Measurements from ENCODE around the gene ZFPM1.
A peak's percentile ranks its signal among the peaks of the same experiment; 100 is the strongest.

The ZFPM1 gene

DNA sequence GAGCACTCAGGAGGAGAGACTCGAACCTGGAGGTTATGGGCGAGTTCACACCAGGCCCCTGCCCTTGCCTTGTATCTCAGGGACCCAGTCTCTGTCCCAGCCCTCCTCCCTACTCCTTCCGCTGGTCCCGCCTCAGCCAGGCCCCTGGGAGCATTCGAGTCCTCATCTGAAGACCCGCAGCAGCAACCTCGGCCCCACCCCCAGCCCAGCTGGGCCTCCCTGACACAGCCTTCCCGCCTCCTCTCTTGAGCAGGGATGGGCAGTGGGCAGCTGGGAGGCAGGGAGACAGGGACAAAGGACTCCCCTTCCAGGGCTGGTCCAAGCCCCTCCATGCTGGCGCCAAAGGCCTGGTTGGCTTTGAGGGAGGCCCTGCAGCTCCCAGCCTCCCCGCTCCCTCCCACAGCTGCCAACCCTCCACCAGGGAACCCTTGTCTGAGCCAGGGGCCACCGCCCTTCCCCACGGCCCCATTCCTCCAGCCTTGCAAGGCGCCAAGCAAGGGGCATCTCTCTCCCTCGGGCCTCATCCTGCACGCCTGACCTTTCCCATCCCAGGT lies 101.7 kb downstream of the ZFPM1 start:
- Mint-ChIP-seq H3K4me3 (no peak overlapping the region), H3K27ac (no peak overlapping the region), H3K4me1 (peaks cover 16% of the 10 kb centered on the region), H3K9me3 (peaks cover 3% of the 10 kb centered on the region), H3K36me3 (no peaks in the 10 kb centered on the region)
- no peak for ATAC-seq
- DNase-seq (ENCODE audit: low spot score in 2 of 2) = no peak

DNA sequence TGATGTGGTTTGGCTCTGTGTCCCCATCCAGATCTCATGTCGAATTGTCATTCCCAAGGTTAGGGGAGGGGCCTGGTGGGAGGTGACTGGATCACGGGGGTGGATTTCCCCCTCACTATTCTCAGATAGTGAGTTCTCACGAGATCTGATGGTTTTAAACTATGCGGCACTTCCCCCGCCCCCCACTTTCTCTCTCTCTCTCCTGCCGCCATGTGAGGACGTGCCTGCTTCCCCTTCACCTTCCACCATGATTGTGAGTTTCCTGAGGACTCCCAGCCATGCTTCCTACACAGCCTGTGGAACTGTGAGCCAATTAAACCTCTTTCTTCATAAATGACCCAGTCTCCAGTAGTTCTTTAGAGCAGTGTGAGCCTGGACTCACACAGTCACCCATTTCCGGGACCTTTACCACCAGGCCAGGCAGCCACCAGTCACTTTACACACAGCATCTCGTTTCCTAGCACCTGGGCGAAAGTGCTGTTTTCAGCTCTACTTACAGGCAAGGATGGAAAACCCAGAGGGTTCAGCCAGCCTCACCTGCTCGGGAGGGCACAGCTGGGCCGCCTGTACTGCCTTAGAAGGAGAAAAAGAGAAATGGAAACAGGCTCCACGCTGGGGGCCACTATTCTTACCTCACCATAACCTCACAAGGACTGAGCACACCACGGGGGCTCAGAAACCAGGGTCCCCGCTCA lies 103.4 kb downstream of the ZFPM1 start:
- H3K4me3 Mint-ChIP-seq = no peak overlapping the region
- H3K4me1 Mint-ChIP-seq = peaks cover 7% of the 10 kb centered on the region
- H3K9me3 Mint-ChIP-seq = peaks cover 3% of the 10 kb centered on the region
- H3K36me3 Mint-ChIP-seq = no peaks in the 10 kb centered on the region
- ATAC-seq (no peak), DNase-seq (ENCODE audit: low spot score in 2 of 2) (no peak)
- no peak overlapping the region for H3K27ac Mint-ChIP-seq

DNA sequence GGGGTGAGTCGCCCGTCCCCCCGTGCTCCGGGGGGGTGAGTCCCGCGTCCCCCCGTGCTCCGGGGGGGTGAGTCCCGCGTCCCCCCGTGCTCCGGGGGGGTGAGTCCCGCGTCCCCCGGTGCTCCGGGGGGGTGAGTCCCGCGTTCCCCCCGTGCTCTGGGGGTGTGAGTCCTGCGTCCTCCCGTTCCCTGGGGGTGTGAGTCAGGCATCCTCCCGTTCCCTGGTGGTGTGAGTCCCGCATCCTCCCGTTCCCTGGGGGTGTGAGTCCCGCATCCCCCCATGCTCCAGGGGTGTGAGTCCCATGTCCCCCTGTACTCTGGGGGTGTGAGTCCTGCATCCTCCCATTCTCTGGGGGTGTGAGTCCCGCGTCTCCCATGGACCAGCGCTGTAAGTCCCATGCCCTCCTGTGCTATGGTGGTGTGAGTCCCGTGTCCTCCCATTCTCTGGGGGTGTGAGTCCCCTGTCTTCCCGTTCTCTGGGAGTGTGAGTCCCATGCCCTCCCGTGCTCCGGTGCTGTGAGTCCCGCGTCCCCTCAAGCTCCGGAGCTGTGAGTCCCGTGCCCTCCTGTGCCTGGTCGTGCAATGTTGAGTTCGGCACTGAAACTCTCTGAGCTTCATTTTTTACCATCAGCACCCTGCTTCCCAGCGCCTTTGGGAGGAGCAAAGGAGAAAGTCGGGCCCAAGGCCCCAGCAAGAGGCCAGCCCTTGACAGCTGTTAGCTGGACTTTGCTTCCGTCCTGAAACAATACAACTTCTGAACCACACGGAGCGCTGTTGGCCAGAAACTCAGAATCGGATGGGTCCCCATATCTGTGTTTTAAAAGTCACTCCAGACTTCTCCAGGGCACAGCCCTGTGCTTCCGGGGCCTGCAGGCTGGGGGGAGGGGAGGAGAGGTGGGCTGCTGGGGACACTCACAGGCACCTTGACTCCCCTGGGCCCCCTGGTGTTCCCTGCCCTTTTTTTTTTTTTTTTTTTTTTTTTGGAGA lies 105.7 kb downstream of the ZFPM1 start:
- DNase-seq (ENCODE audit: low spot score in 2 of 2) (no peak), ATAC-seq (peak; percentile 48)
- Mint-ChIP-seq H3K9me3 (peaks cover 3% of the 10 kb centered on the region), H3K4me1 (peaks cover 5% of the 10 kb centered on the region), H3K4me3 (no peak overlapping the region), H3K27ac (no peak overlapping the region), H3K36me3 (no peaks in the 10 kb centered on the region)

- ATAC-seq (peak; percentile 55), DNase-seq (ENCODE audit: low spot score in 2 of 2) (no peak)
- H3K36me3 Mint-ChIP-seq = no peaks in the 10 kb centered on the region
- H3K27ac Mint-ChIP-seq = no peak overlapping the region
- H3K4me1 Mint-ChIP-seq = peaks cover 8% of the 10 kb centered on the region
- H3K4me3 Mint-ChIP-seq = no peak overlapping the region
- peaks cover 3% of the 10 kb centered on the region for H3K9me3 Mint-ChIP-seq
Measured at GRCh38 chr16:88560714-88561484, 107.8 kb downstream of the ZFPM1 start.

DNA sequence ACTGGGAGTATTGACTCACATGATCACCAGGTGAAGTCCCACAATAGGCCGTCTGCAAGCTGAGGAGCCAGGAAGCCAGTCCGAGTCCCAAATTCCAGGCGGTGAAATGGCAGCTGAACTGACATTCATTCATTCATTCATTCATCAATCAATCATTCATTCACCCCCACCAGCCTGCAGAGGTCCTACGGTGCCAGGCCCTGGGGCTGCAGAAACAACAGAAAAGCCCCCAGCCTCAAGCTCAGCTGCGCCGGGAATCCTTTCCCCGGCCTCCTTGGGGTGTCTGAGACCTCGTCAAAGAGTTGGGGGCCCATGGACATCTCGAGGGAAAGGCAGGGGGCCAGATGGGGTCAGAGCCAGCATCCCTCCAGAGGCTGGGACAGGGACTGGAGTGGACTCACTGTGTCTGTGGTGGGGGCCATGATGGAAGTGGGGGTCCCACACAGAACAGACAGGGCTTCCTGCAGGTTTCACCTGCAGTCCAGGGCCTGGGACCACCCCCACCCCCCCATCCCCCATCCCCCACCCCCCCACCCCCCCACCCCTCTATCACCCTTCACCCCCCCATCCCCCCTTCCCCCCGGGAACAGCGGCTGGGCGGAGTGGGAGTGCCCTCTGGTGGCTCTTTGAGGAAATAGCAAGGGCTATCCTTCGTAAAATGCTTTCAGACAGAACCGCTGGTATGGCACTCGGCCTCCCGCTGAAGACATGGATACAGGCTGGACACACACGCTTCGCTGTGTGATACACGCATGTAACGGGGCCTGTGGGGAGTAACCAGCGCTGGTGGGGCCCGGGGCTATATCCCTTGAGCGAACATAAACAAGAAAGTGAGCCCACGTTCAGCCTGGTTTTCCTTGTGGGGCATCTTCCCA lies 108.6 kb downstream of the ZFPM1 start:
- Mint-ChIP-seq H3K36me3 (no peaks in the 10 kb centered on the region), H3K4me1 (peaks cover 16% of the 10 kb centered on the region), H3K9me3 (no peaks in the 10 kb centered on the region), H3K4me3 (no peak overlapping the region), H3K27ac (no peak overlapping the region)
- peak in 1 of 2 donors; percentile 70 for DNase-seq (ENCODE audit: low spot score in 2 of 2)
- peak; percentile 37 for ATAC-seq

DNA sequence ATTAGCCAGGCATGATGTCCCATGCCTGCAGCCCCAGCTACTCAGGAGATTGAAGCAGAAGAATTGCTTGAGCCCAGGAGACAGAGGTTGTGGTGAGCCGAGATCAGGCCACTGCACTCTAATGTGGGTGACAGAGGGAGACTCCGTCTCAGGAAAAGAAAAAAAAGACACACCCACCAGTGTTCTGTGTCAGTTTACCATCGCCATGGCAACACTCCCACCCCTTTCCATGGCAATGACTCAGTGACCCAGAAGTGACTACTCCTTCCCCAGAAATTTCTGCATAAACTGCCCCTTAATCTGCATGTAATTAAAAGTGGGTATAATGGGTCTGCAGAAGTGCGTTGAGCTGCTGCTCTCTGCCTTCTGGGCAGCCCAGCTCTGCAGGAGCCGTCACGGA lies 113.1 kb downstream of the ZFPM1 start:
- Mint-ChIP-seq H3K4me3 (no peak overlapping the region), H3K27ac (peak overlapping the region; percentile 48), H3K36me3 (peaks cover 20% of the 10 kb centered on the region), H3K4me1 (peaks cover 24% of the 10 kb centered on the region), H3K9me3 (no peaks in the 10 kb centered on the region)
- DNase-seq (ENCODE audit: low spot score in 2 of 2) = peak; percentile 35 to 63
- ATAC-seq = peak; percentile 64

GRCh38 chr16:88568710-88569613 lies 115.9 kb downstream of the ZFPM1 start:
- peak overlapping the region; percentile 86 for H3K27ac Mint-ChIP-seq
- peaks cover 35% of the 10 kb centered on the region for H3K4me1 Mint-ChIP-seq
- no peaks in the 10 kb centered on the region for H3K9me3 Mint-ChIP-seq
- ATAC-seq (no peak), DNase-seq (ENCODE audit: low spot score in 2 of 2) (peak in 1 of 2 donors; percentile 54)
- peak overlapping the region; percentile 78 for H3K4me3 Mint-ChIP-seq
- peaks cover 48% of the 10 kb centered on the region for H3K36me3 Mint-ChIP-seq

DNA sequence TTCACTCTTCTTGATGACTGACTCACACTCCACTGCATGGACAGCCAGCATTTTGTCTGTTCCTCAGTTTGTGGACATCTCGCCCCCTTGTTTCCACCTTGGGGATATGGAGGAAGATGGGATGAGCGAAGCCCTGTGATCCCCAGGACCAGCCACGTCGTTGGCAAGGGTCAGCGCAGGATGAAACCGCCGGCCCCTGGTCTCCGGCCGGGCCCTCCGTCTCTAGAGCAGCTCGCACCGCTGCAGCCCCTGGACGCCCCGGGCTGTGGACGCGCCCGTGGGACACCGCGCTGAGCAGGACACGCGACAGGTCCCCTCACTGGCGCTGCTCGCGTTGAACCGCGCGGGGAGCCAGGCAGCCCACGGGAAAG lies 116.5 kb downstream of the ZFPM1 start:
- peaks cover 35% of the 10 kb centered on the region for H3K4me1 Mint-ChIP-seq
- H3K4me3 Mint-ChIP-seq = peak overlapping the region; percentile 78
- ATAC-seq (peak; percentile 40), DNase-seq (ENCODE audit: low spot score in 2 of 2) (peak in 1 of 2 donors; percentile 54)
- peak overlapping the region; percentile 86 for H3K27ac Mint-ChIP-seq
- H3K9me3 Mint-ChIP-seq = no peaks in the 10 kb centered on the region
- peaks cover 54% of the 10 kb centered on the region for H3K36me3 Mint-ChIP-seq

GRCh38 chr16:88569985-88570690 lies 117.1 kb downstream of the ZFPM1 start, which contains the start of gene ZC3H18:
Gene ZC3H18 (plus strand): TSS chr16:88570403. CDS start chr16:88577124, 6,721 bp downstream.
- H3K36me3 Mint-ChIP-seq = peaks cover 60% of the 10 kb centered on the region
- H3K4me3 Mint-ChIP-seq = peak within 1 kb of the TSS; percentile 78
- no peaks in the 10 kb centered on the region for H3K9me3 Mint-ChIP-seq
- H3K4me1 Mint-ChIP-seq = peaks cover 35% of the 10 kb centered on the region
- ATAC-seq (peak; percentile 81), DNase-seq (ENCODE audit: low spot score in 2 of 2) (peak; percentile 96 to 98)
- H3K27ac Mint-ChIP-seq = peak within 1 kb of the TSS; percentile 86

DNA sequence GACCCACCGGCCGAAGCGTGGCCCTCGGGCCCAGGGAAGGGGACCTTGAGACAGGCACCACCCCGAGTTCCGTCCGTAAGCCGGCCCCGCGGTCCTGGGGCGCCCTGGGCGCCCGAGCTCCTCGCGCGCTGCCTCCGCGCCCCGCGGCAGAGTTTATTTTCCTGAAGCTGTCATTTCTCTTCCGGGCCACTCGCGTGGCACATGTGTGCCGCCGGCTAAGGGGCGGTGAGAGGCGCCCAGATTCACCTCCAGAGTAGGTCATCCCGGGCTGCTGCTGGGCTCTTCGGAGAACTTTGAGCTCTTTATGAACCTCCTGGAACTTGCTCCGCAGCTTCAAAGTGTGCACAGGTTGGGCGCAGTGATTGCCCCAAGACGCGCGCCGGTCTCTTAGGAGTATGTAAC lies 117.6 kb downstream of the ZFPM1 start:
- H3K4me1 Mint-ChIP-seq = peaks cover 34% of the 10 kb centered on the region
- H3K27ac Mint-ChIP-seq = peak overlapping the region; percentile 86
- peaks cover 65% of the 10 kb centered on the region for H3K36me3 Mint-ChIP-seq
- peak overlapping the region; percentile 78 for H3K4me3 Mint-ChIP-seq
- ATAC-seq (peak; percentile 54), DNase-seq (ENCODE audit: low spot score in 2 of 2) (no peak)
- no peaks in the 10 kb centered on the region for H3K9me3 Mint-ChIP-seq

GRCh38 chr16:88575251-88575650 lies 122.2 kb downstream of the ZFPM1 start:
- Mint-ChIP-seq H3K9me3 (no peaks in the 10 kb centered on the region), H3K36me3 (peaks cover 97% of the 10 kb centered on the region), H3K27ac (no peak overlapping the region), H3K4me1 (peaks cover 49% of the 10 kb centered on the region), H3K4me3 (no peak overlapping the region)
- ATAC-seq (no peak), DNase-seq (ENCODE audit: low spot score in 2 of 2) (no peak)

DNA sequence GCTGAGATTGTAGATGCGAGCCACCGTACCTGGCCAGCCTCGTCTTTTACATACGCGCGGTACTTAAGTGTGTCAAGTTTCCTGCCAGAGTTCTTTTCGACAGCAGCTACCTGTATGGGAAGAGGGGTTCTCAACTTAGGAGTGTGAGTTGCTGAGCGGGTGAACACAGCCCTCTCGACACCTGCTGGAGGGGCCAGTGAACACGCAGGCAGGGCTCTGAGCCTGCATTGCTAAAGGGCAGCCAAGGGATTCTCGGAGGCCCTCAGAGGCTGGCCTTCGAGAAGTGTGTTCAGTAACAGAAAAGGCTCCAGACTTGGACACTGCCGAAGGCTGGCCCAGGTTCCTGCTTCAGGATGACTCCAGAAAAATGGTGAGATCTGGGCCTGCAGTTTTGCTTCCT lies 123.2 kb downstream of the ZFPM1 start:
- DNase-seq (ENCODE audit: low spot score in 2 of 2) (no peak), ATAC-seq (no peak)
- Mint-ChIP-seq H3K4me1 (peaks cover 57% of the 10 kb centered on the region), H3K36me3 (peaks cover 97% of the 10 kb centered on the region), H3K4me3 (no peak overlapping the region), H3K27ac (peak overlapping the region; percentile 48), H3K9me3 (no peaks in the 10 kb centered on the region)

DNA sequence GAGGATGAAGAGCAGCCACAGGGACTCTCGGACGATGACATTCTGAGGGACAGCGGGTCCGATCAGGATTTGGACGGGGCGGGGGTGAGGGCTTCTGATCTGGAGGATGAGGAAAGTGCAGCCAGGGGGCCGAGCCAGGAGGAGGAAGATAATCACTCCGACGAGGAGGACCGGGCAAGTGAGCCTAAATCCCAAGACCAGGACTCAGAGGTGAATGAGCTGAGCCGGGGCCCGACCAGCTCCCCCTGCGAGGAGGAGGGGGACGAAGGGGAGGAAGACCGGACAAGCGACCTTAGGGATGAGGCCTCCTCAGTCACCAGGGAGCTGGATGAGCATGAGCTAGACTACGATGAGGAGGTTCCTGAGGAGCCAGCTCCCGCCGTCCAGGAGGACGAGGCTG lies 124.1 kb downstream of the ZFPM1 start:
- Mint-ChIP-seq H3K4me1 (peaks cover 55% of the 10 kb centered on the region), H3K36me3 (peaks cover 95% of the 10 kb centered on the region), H3K9me3 (no peaks in the 10 kb centered on the region), H3K27ac (peak overlapping the region; percentile 48), H3K4me3 (no peak overlapping the region)
- DNase-seq (ENCODE audit: low spot score in 2 of 2) = no peak
- no peak for ATAC-seq
